K562 (cell line): ENCODE results near the gene PHTF2. TPM values are rescaled to one million over a fixed set of nuclear protein-coding genes. Genes with fewer than 3 reads are reported as not detected.

Experiments used
- ATF7 ChIP-seq: fragments of 450-650 bp; IDR thresholded peaks from 2 replicates; pipeline ENCODE4 v1.7.1; 2014; ENCODE audit warnings: mild to moderate bottlenecking, moderate library complexity
- BRF1 ChIP-seq: IDR thresholded peaks from 3 replicates; pipeline ENCODE4 v1.6.1; 2011; ENCODE audit warnings: borderline replicate concordance, mild to moderate bottlenecking; ENCODE audit not compliant: insufficient read length; ENCODE audit errors: extremely low read depth
- E2F3 ChIP-seq: fragments of 250-450 bp; sonication (Bioruptor Pico); IDR thresholded peaks from 2 replicates; pipeline ENCODE4 v1.4.0; 2020; ENCODE audit warnings: mild to moderate bottlenecking
- ID3 ChIP-seq, 2 experiments: fragments of 250-450 bp in 1 of 2; fragments of 450-650 bp in 1 of 2; sonication (Bioruptor Pico) in 1 of 2; IDR thresholded peaks; 2 replicates each; pipeline versions ENCODE4 v1.6.1 to v1.8.0; 2016 to 2021; ENCODE audit warnings: mild to moderate bottlenecking in 2 of 2, moderate library complexity in 2 of 2, missing compliant biosample characterization in 1 of 2, missing genetic modification characterization in 1 of 2
- MAZ ChIP-seq, 2 experiments: fragments of 450-650 bp in 1 of 2; sonication (generic) in 1 of 2; formaldehyde crosslinking; IDR thresholded peaks in 1 of 2; conservative IDR thresholded peaks in 1 of 2; 2 replicates each; pipeline versions ENCODE4 v1.4.0 to v1.5.0; 2020; ENCODE audit warnings: mild to moderate bottlenecking in 1 of 2, missing genetic modification reagents in 1 of 2
- NCOA2 ChIP-seq, 2 experiments: fragments of 450-650 bp; IDR thresholded peaks; 2 replicates each; pipeline ENCODE4 v1.6.1; 2018; ENCODE audit warnings: mild to moderate bottlenecking in 2 of 2, moderate library complexity in 1 of 2; ENCODE audit not compliant: partially characterized antibody in 2 of 2
- NELFE ChIP-seq: IDR thresholded peaks from 2 replicates; pipeline ENCODE4 v1.6.1; 2011; ENCODE audit warnings: mild to moderate bottlenecking; ENCODE audit not compliant: insufficient read depth, insufficient read length
- NR4A1 ChIP-seq, 2 experiments: fragments of 250-450 bp in 1 of 2; fragments of 450-650 bp in 1 of 2; sonication (Bioruptor Pico) in 1 of 2; IDR thresholded peaks; 2 replicates each; pipeline versions ENCODE4 v1.4.0 to v1.6.1; 2016 to 2020; ENCODE audit warnings: mild to moderate bottlenecking in 2 of 2, missing compliant biosample characterization in 1 of 2, missing genetic modification characterization in 1 of 2, moderate library complexity in 1 of 2
- SIN3A ChIP-seq, 2 experiments: fragments of 150-350 bp in 1 of 2; IDR thresholded peaks; 2 replicates each; pipeline ENCODE4 v1.6.1; 2011 to 2016; ENCODE audit warnings: borderline replicate concordance in 2 of 2, low read depth in 2 of 2, low read length in 2 of 2, mild to moderate bottlenecking in 2 of 2, moderate library complexity in 2 of 2; ENCODE audit not compliant: control insufficient read depth in 1 of 2
- STAG1 ChIP-seq: sonication (generic); formaldehyde crosslinking; IDR thresholded peaks from 2 replicates; pipeline ENCODE4 v1.5.0; 2020; ENCODE audit warnings: missing genetic modification reagents, borderline replicate concordance
- ZNF408 ChIP-seq: fragments of 250-450 bp; sonication (Bioruptor Pico); IDR thresholded peaks from 2 replicates; pipeline ENCODE4 v1.4.0; 2020; ENCODE audit warnings: low read depth, mild to moderate bottlenecking, moderate library complexity
- ZNF695 ChIP-seq: fragments of 450-650 bp; formaldehyde crosslinking; IDR thresholded peaks from 2 replicates; pipeline ENCODE4 v1.4.0; 2020; ENCODE audit warnings: mild to moderate bottlenecking, moderate library complexity
- polyA plus RNA-seq, 8 experiments: library from polyadenylated mRNA; depleted of rRNA in 4 of 8; stranded (reverse) in 5 of 8; unstranded in 3 of 8; fragments of >200 nt; fragmentation: Nextera tagmentation in 2 of 8; fragmentation: Illumina TruSeq in 1 of 8; extraction: Ambion mirVana in 2 of 8; extraction: Trizol in 1 of 8; gene quantifications; 2 replicates each; pipeline versions ENCODE4 v1.2.1 to v1.2.3, GENCODE V29; 2011 to 2014; ENCODE audit warnings: inconsistent platforms in 1 of 8, missing spikeins in 1 of 8
- total RNA-seq, 7 experiments: library from RNA; depleted of rRNA in 6 of 7; stranded (reverse); fragments of >200 nt in 6 of 7; fragmentation: Illumina TruSeq in 2 of 7; extraction: Trizol in 2 of 7; gene quantifications; 2 replicates each; pipeline versions ENCODE4 v1.2.1 to v1.2.3, GENCODE V29; 2011 to 2021; ENCODE audit warnings: low replicate concordance in 1 of 7
- TF ChIP-seq, protein P1 (sequence below): fragments of 250-450 bp; sonication (Bioruptor Pico); IDR thresholded peaks from 2 replicates; pipeline ENCODE4 v1.5.0; 2021
- TF ChIP-seq, protein P2 (sequence below): fragments of 450-650 bp; IDR thresholded peaks from 2 replicates; pipeline ENCODE4 v1.6.1; 2016; ENCODE audit warnings: mild to moderate bottlenecking
- TF ChIP-seq, protein P3 (sequence below): fragments of 250-450 bp; sonication (Bioruptor Pico); IDR thresholded peaks from 2 replicates; pipeline ENCODE4 v1.4.0; 2020; ENCODE audit warnings: borderline replicate concordance
- TF ChIP-seq, protein P4 (sequence below), 2 experiments: IDR thresholded peaks; 2 replicates each; pipeline ENCODE4 v1.6.1; 2011; ENCODE audit warnings: borderline replicate concordance in 1 of 2, control low read depth in 1 of 2, low read depth in 1 of 2, low read length in 1 of 2, mild to moderate bottlenecking in 1 of 2, mixed read lengths in 1 of 2, moderate library complexity in 1 of 2; ENCODE audit not compliant: insufficient read depth in 1 of 2, insufficient read length in 1 of 2, poor library complexity in 1 of 2, severe bottlenecking in 1 of 2; ENCODE audit errors: extremely low read depth in 1 of 2

PHTF2 gene
- total and polyA plus RNA-seq, 9 of the 15 experiments (the other 6 are each of a cell fraction or from before 2014, with no cell fraction given) = 17.9 to 43.6 (median 25.4) TPM

DNA sequence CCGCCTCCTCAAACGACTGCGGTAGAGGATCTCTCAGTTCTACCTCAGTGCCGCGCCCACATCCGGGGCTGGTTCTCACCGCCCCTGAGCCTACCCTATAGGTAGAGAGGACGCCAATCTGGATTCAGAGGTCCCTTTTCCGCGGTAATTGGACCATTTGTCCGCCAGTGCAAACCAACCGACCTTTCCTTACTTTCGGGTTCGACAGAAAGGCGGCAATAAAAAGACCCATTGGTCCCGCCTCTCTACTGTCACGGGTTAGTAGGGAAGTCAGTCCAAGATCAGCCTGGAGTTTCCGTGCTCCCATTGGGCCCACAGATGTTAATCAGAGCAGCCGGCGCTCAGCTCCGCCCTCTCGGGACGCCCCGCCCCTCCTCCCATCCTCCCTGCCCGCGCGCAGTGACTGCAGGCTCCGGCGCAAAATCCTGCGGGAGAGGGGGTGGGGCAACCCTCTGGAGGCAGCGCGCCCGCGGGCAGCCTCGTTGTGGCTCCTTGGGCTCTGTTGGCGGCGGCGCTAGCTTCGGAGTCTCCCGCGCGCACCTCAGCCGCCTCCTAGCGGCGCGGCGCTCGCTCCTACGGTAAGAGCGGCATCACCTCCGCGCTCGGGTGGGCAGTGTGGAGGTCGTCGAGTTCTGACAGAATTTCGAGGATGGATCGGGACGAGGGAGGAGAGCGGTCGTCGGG, at the start of gene PHTF2, which contains the start of gene TMEM60 (continued):
- TF ChIP-seq, protein P1, sequence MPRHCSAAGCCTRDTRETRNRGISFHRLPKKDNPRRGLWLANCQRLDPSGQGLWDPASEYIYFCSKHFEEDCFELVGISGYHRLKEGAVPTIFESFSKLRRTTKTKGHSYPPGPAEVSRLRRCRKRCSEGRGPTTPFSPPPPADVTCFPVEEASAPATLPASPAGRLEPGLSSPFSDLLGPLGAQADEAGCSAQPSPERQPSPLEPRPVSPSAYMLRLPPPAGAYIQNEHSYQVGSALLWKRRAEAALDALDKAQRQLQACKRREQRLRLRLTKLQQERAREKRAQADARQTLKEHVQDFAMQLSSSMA = no peak
- TF ChIP-seq BRF1 = no peak
- TF ChIP-seq NELFE = no peak
- no peak for TF ChIP-seq ID3 (CRISPR knock-in tag; IDR thresholded peaks at IDR 0.05)
- no peak for TF ChIP-seq ID3 (tag; IDR thresholded peaks at IDR 0.05)
- peak; percentile 57; the same call in 1 of the 2 replicates for TF ChIP-seq NR4A1 (CRISPR knock-in tag; IDR thresholded peaks at IDR 0.05)
- TF ChIP-seq NR4A1 (tag; IDR thresholded peaks at IDR 0.05) = no peak
- peak; percentile 71 to 93; a peak in 3 of 4 replicates for TF ChIP-seq MAZ (CRISPR knock-in tag; conservative IDR thresholded peaks at IDR 0.05 in 1 of 2, IDR thresholded peaks at IDR 0.05 in 1 of 2)
- peak in 1 of 2 experiments; percentile 70; a peak in 1 of 4 replicates for TF ChIP-seq SIN3A (IDR thresholded peaks at IDR 0.05; ENCODE audit: borderline replicate concordance in 2 of 2, control insufficient read depth in 1 of 2, low read depth in 2 of 2, low read length in 2 of 2)
- TF ChIP-seq E2F3 = peak; percentile 87
- TF ChIP-seq, protein P2, sequence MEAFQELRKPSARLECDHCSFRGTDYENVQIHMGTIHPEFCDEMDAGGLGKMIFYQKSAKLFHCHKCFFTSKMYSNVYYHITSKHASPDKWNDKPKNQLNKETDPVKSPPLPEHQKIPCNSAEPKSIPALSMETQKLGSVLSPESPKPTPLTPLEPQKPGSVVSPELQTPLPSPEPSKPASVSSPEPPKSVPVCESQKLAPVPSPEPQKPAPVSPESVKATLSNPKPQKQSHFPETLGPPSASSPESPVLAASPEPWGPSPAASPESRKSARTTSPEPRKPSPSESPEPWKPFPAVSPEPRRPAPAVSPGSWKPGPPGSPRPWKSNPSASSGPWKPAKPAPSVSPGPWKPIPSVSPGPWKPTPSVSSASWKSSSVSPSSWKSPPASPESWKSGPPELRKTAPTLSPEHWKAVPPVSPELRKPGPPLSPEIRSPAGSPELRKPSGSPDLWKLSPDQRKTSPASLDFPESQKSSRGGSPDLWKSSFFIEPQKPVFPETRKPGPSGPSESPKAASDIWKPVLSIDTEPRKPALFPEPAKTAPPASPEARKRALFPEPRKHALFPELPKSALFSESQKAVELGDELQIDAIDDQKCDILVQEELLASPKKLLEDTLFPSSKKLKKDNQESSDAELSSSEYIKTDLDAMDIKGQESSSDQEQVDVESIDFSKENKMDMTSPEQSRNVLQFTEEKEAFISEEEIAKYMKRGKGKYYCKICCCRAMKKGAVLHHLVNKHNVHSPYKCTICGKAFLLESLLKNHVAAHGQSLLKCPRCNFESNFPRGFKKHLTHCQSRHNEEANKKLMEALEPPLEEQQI = peak; percentile 50; the same call in 1 of the 2 replicates
- no peak for TF ChIP-seq NCOA2 (IDR thresholded peaks at IDR 0.05; ENCODE audit: partially characterized antibody in 2 of 2)
- TF ChIP-seq ATF7 = peak; percentile 91
- TF ChIP-seq, protein P3, sequence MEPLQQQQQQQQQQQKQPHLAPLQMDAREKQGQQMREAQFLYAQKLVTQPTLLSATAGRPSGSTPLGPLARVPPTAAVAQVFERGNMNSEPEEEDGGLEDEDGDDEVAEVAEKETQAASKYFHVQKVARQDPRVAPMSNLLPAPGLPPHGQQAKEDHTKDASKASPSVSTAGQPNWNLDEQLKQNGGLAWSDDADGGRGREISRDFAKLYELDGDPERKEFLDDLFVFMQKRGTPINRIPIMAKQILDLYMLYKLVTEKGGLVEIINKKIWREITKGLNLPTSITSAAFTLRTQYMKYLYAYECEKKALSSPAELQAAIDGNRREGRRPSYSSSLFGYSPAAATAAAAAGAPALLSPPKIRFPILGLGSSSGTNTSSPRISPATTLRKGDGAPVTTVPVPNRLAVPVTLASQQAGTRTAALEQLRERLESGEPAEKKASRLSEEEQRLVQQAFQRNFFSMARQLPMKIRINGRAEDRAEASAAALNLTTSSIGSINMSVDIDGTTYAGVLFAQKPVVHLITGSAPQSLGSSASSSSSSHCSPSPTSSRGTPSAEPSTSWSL (CRISPR knock-in tag) = peak; percentile 89; the same call in 1 of the 2 replicates
- TF ChIP-seq, protein P4, sequence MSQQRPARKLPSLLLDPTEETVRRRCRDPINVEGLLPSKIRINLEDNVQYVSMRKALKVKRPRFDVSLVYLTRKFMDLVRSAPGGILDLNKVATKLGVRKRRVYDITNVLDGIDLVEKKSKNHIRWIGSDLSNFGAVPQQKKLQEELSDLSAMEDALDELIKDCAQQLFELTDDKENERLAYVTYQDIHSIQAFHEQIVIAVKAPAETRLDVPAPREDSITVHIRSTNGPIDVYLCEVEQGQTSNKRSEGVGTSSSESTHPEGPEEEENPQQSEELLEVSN (IDR thresholded peaks at IDR 0.05; ENCODE audit: borderline replicate concordance in 1 of 2, extremely low read depth in 1 of 2, insufficient read depth in 1 of 2, insufficient read length in 1 of 2, low read depth in 1 of 2, low read length in 1 of 2, poor library complexity in 1 of 2, severe bottlenecking in 1 of 2) = peak; percentile 80 to 86
- no peak for TF ChIP-seq ZNF408 (CRISPR knock-in tag)
- no peak for TF ChIP-seq STAG1 (CRISPR knock-in tag)
- no peak for TF ChIP-seq ZNF695 (CRISPR knock-in tag)
